Measurements from ENCODE around the gene SPEM3. TPM values are rescaled to one million over a fixed set of nuclear protein-coding genes. Genes with fewer than 3 reads are reported as not detected.

Gene SPEM3
- total and polyA plus RNA-seq, 2 of the 13 experiments (the other 11 are each of a cell fraction or from before 2014, with no cell fraction given): not detected

GRCh38 chr17:7479213-7480088 is 50.8 kb downstream of the SPEM3 start, which contains the start of gene ZBTB4 (continued):
- TF ChIP-seq, protein P1, sequence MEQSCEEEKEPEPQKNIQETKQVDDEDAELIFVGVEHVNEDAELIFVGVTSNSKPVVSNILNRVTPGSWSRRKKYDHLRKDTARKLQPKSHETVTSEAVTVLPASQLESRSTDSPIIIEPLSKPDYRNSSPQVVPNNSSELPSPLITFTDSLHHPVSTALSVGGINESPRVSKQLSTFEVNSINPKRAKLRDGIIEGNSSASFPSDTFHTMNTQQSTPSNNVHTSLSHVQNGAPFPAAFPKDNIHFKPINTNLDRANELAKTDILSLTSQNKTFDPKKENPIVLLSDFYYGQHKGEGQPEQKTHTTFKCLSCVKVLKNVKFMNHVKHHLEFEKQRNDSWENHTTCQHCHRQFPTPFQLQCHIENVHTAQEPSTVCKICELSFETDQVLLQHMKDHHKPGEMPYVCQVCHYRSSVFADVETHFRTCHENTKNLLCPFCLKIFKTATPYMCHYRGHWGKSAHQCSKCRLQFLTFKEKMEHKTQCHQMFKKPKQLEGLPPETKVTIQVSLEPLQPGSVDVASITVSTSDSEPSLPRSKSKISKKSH (CRISPR knock-in tag; IDR thresholded peaks at IDR 0.05; ENCODE audit: borderline replicate concordance): 0 out of 2 replicates have a peak, but pooled peaks have one; percentile 27
- 0 out of 2 replicates have a peak, but pooled peaks have one; percentile 8 for TF ChIP-seq BHLHE40 (IDR thresholded peaks at IDR 0.05; ENCODE audit: low read length)
- no peak for TF ChIP-seq IKZF1 (IDR thresholded peaks at IDR 0.05)
- TF ChIP-seq ZC3H4 (CRISPR knock-in tag; IDR thresholded peaks at IDR 0.05; ENCODE audit: borderline replicate concordance): 0 out of 2 replicates have a peak, but pooled peaks have one; percentile 42
- TF ChIP-seq PAF1 (CRISPR knock-in tag; IDR thresholded peaks at IDR 0.05): no peak
- TF ChIP-seq, protein P2, sequence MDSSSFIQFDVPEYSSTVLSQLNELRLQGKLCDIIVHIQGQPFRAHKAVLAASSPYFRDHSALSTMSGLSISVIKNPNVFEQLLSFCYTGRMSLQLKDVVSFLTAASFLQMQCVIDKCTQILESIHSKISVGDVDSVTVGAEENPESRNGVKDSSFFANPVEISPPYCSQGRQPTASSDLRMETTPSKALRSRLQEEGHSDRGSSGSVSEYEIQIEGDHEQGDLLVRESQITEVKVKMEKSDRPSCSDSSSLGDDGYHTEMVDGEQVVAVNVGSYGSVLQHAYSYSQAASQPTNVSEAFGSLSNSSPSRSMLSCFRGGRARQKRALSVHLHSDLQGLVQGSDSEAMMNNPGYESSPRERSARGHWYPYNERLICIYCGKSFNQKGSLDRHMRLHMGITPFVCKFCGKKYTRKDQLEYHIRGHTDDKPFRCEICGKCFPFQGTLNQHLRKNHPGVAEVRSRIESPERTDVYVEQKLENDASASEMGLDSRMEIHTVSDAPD (CRISPR knock-in tag; IDR thresholded peaks at IDR 0.05): no peak
- TF ChIP-seq ZBTB38 (CRISPR knock-in tag; IDR thresholded peaks at IDR 0.05): peak; percentile 32; the same call in 1 of the 2 replicates
- TF ChIP-seq ZNF749 (CRISPR knock-in tag; IDR thresholded peaks at IDR 0.05; ENCODE audit: borderline replicate concordance): no peak
- TF ChIP-seq TBL1XR1 (IDR thresholded peaks at IDR 0.05; ENCODE audit: borderline replicate concordance, low read length, partially characterized antibody): no peak
- TF ChIP-seq SNAPC2 (CRISPR knock-in tag; IDR thresholded peaks at IDR 0.05): no peak
- no peak for TF ChIP-seq GMEB1 (CRISPR knock-in tag; IDR thresholded peaks at IDR 0.05; ENCODE audit: borderline replicate concordance)
- 0 out of 2 replicates have a peak, but pooled peaks have one; percentile 12 for TF ChIP-seq ZNF543 (CRISPR knock-in tag; IDR thresholded peaks at IDR 0.05)
- no peak for TF ChIP-seq POLR2AphosphoS2 (IDR thresholded peaks at IDR 0.05; ENCODE audit: low read depth, low read length)
- TF ChIP-seq HDAC2 (CRISPR knock-in tag; IDR thresholded peaks at IDR 0.05): no peak; the same call in 1 of the 2 replicates
- TF ChIP-seq ZNF33B (CRISPR knock-in tag; IDR thresholded peaks at IDR 0.05): no peak
- 0 out of 2 replicates have a peak, but pooled peaks have one; percentile 18 for TF ChIP-seq SP4 (CRISPR knock-in tag; IDR thresholded peaks at IDR 0.05)
- TF ChIP-seq ZNF430 (CRISPR knock-in tag; IDR thresholded peaks at IDR 0.05): peak; percentile 12; the same call in 1 of the 2 replicates
- TF ChIP-seq ZBTB1 (CRISPR knock-in tag; IDR thresholded peaks at IDR 0.05; ENCODE audit: borderline replicate concordance): no peak
- no peak for TF ChIP-seq MAFG (CRISPR knock-in tag; IDR thresholded peaks at IDR 0.05)
- TF ChIP-seq, protein P3, sequence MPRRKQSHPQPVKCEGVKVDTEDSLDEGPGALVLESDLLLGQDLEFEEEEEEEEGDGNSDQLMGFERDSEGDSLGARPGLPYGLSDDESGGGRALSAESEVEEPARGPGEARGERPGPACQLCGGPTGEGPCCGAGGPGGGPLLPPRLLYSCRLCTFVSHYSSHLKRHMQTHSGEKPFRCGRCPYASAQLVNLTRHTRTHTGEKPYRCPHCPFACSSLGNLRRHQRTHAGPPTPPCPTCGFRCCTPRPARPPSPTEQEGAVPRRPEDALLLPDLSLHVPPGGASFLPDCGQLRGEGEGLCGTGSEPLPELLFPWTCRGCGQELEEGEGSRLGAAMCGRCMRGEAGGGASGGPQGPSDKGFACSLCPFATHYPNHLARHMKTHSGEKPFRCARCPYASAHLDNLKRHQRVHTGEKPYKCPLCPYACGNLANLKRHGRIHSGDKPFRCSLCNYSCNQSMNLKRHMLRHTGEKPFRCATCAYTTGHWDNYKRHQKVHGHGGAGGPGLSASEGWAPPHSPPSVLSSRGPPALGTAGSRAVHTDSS (CRISPR knock-in tag; conservative IDR thresholded peaks at IDR 0.05): no peak
- peak; percentile 58; the same call in 1 of the 2 replicates for TF ChIP-seq SRY (CRISPR knock-in tag; IDR thresholded peaks at IDR 0.05)
- TF ChIP-seq, protein P4, sequence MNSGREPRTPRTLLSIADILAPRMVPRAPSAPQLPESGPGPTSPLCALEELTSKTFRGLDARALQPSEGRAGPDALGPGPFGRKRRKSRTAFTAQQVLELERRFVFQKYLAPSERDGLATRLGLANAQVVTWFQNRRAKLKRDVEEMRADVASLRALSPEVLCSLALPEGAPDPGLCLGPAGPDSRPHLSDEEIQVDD (CRISPR knock-in tag; IDR thresholded peaks at IDR 0.05; ENCODE audit: borderline replicate concordance): no peak
- peak; percentile 33 for TF ChIP-seq ASH2L (IDR thresholded peaks at IDR 0.05; ENCODE audit: insufficient read length, low read depth, low read length)

Data from HepG2 (cell line).